GM23248 (cell line): ENCODE results near the gene ARID1B.

Source experiments
- EZH2 ChIP-seq: fragments of 200-600 bp; sonication (generic); IDR thresholded peaks from 2 replicates; pipeline ENCODE4 v1.6.1; 2018; ENCODE audit warnings: antibody characterized with exemption, mild to moderate bottlenecking; ENCODE audit not compliant: insufficient read depth, poor library complexity, severe bottlenecking
- EZH2phosphoT487 ChIP-seq: fragments of 200-600 bp; sonication (generic); IDR thresholded peaks from 2 replicates; pipeline ENCODE4 v1.6.1; 2018; ENCODE audit warnings: antibody characterized with exemption, moderate library complexity, mild to moderate bottlenecking, low read depth; ENCODE audit not compliant: insufficient read depth

GRCh38 chr6:157001716-157002115 lies 224.5 kb downstream of the ARID1B start:
- TF ChIP-seq EZH2 (no peak), EZH2phosphoT487 (no peak)
